Heart left ventricle (tissue), 13 donors: ENCODE results near the gene GABBR2.

Source experiments
- CTCF ChIP-seq, 12 donors: fragments of 200-600 bp; sonication (generic) in 4 of 12; IDR thresholded peaks; one replicate each; pipeline versions ENCODE4 v1.5.0 to v1.8.0; 2018 to 2022; ENCODE audit warnings: antibody characterized with exemption in 12 of 12, mild to moderate bottlenecking in 5 of 12
- POLR2A ChIP-seq, 2 donors: fragments of 450-650 bp; IDR thresholded peaks; one replicate each; pipeline ENCODE4 v1.6.1; 2017; ENCODE audit warnings: antibody characterized with exemption in 2 of 2, mild to moderate bottlenecking in 2 of 2, moderate library complexity in 2 of 2
- donor health status: ischemic (EF 13 %, LVEDD 7.1; RV severe dilation, severe dysfunction).
- donor health status: DM: no; HTN: yes; CAD: no.
- donor health status: DM: no; HTN: no; CAD: no.
- donor health status: ischemic (EF 25% LVEDD 6.9; RV normal size, moderate dysfunction).
- donor health status: ischemic (EF 25% LVEDD 5.7; RV mildly dilated, moderate dysfunction).
- donor health status: ischemic (EF 35%, LVEDD 5.7; RV mildly dilated, moderate dysfunction).
- donor health status: nonischemic (EF 11% LVEDD 7.7; RV severe dilation, severe dysfunction).
- donor health status: DM: yes; HTN: yes; CAD: no.
- donor health status: PGD.
- donor health status: ischemic (EF 29% LVEDD 5.4; RV normal size, mild dysfunction).
- donor health status: nonischemic (EF 23%, LVEDD 6.1; RV moderate dilation, normal function).

DNA sequence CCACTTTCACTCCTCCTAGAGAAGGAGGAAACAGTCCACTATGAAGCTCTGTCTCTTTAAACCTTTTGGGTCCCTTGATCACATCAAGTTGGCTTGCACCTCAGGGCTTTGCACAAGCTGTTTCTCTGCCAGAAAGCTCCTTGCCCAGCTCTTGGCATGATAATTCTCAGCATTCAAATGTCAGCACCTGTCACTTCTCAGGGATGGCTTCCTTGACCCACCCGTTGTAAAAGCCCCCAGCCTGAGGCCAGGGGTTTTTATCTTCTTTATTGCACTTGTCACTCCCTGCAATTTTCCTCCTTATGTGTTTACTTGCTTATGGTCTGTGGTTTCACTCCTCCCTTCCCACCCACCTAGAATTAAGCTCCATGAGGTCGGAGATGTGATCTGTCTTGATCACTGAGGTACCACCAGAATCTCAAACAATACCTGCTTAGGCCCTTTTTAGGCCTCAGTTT, 252.6 kb downstream of the GABBR2 start:
- TF ChIP-seq CTCF (IDR thresholded peaks at IDR 0.05): no peak
- TF ChIP-seq POLR2A (IDR thresholded peaks at IDR 0.05): no peak
